HG03460 (cell line): Measurements from ENCODE around the gene CSHL1.
"Not testable (repeated sequence)": the region's sequence is repeated elsewhere in the genome, so short reads cannot be mapped to it uniquely, and the experiment has no call there.

Experiments used
- ATAC-seq: cut with Tn5 transposase; IDR thresholded peaks from one replicate; pipeline ENCODE4 v1.9.1; 2021; ENCODE audit not compliant: unreplicated experiment

Gene CSHL1

DNA sequence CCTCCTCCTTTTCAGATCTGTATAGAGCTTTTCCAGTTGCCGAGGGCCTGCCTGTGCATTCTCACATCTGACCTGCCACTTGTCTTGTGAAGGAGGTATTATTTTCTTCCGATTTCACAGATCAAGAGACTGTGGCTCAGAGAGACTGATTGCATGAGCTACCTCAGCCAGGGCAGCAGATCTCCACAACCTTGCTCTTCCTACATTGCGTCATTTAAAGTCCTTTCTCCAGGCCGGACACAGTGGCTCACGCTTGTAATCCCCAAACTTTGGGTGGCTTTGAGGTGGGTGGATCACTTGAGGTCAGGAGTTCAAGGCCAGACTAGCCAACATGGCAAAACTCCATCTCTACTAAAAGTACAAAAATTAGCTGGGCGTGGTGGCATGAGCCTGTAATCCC lies 9.0 kb upstream of the CSHL1 start:
- ATAC-seq = not testable (repeated sequence)

DNA sequence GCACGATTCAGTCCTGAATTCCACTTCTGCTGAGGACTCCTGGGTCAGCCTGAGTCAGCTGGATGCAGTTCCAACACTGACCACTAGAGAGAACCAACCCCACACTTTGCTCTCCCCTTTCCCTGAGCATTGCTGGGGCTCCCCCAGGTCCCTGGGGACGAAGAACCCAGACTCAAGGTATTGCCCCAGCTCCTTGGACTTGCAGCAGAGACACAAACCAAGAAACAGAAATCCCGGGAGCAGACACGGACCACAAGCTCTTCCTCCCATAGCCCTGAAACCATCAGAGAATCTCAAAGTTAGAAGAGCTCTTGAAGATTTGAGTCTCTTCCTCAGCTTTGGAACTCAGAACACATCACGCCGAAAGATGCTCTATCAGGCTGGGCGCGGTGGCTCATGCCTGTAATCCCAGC lies 8.3 kb upstream of the CSHL1 start:
- peak; percentile 45 for ATAC-seq

DNA sequence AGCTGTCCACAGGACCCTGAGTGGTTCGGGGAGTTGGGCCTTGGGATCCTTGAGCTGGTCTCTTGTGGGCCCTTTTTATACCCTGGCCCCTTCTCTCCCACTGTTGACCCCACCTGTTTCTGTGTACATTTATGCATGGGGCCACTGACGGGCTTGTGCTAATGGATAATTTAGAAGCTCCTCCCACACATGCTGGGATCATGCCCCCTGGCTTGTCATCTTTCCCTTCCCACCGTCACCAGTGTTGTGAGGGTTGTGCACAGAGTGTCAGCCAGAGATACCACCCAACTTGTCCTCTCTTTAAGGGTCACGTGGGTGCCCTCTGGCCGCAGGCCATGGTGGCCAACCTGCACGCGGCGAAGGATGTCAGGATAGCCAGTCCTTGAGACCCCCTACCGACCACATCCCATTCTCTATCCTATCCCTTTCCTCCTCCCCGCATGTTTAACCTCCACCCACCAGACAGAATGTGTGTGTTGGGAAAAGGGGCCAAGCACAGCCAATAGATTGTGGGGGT lies 7.8 kb upstream of the CSHL1 start, which contains the start of gene GH1:
TSS of gene GH1 (minus strand) at position 51 of the 517 bp plus-strand sequence. CDS start 63 bp downstream, outside the sequence.
- ATAC-seq = not testable (repeated sequence)

DNA sequence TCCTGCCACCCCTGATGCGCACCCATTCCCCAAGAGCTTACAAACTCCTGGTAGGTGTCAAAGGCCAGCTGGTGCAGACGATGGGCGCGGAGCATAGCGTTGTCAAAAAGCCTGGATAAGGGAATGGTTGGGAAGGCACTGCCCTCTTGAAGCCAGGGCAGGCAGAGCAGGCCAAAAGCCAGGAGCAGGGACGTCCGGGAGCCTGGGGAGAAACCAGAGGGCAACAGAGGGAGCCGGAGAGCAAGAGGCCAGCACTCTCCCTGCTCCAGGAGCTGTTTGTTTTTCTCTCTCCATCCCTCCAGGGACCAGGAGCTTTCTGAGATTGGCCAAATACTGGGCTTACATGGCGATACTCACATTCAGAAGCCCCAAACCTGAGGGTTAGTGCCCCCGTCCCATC lies 7.2 kb upstream of the CSHL1 start:
- no peak for ATAC-seq

DNA sequence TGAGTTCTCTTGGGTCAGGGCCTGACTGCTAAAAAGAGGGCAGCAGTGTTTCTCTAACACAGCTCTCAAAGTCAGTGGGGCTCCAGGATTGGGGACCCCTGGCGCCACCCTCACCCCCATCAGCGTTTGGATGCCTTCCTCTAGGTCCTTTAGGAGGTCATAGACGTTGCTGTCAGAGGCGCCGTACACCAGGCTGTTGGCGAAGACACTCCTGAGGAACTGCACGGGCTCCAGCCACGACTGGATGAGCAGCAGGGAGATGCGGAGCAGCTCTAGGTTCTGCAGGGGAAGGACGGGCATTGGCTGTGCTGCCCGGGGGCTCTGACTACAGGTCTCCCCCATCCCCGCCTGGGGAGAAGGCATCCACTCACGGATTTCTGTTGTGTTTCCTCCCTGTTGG lies 6.6 kb upstream of the CSHL1 start:
- no peak for ATAC-seq

DNA sequence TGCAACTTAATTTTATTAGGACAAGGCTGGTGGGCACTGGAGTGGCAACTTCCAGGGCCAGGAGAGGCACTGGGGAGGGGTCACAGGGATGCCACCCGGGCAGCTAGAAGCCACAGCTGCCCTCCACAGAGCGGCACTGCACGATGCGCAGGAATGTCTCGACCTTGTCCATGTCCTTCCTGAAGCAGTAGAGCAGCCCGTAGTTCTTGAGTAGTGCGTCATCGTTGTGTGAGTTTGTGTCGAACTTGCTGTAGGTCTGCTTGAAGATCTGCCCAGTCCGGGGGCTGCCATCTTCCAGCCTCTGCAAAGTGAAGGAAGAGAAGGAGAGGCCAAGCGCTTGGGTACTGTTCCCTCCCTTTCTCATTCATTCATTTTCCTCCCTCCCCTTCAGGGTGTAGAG lies 6.1 kb upstream of the CSHL1 start:
- not testable (repeated sequence) for ATAC-seq

DNA sequence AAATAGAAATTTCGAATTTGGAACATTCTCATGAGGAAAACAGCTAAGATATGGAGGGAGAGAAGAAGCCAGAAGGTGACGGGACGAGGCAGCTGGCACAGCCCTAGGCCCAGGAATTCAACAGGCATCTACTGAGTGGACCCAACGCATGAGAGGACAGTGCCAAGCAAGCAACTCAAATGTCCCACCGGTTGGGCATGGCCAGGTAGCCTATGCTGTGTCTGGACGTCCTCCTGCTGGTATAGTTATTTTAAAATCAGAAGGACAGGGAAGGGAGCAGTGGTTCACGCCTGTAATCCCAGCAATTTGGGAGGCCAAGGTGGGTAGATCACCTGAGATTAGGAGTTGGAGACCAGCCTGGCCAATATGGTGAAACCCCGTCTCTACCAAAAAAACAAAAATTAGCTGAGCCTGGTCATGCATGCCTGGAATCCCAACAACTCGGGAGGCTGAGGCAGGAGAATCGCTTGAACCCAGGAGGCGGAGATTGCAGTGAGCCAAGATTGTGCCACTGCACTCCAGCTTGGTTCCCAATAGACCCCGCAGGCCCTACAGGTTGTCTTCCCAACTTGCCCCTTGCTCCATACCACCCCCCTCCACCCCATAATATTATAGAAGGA lies 5.6 kb upstream of the CSHL1 start:
- ATAC-seq = no peak

DNA sequence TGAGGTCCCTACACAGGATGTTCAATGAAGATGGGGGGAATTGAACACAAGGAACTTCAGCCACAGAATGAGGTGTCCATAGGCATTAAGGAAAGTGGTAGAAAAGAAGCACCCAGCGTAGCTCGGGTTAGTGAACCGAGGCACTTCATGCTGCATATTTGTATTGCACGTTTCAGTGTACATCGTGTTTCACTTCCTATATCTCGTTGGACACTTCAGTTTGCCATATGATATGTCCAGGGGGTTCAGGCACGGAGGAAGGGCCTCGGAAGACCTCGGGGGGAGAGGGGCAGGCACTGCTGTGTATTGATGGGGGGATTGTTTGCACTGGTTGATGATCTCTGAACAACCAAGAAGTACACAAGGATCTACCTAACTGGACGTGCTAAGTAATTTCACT lies 4.7 kb upstream of the CSHL1 start:
- ATAC-seq = not testable (repeated sequence)

DNA sequence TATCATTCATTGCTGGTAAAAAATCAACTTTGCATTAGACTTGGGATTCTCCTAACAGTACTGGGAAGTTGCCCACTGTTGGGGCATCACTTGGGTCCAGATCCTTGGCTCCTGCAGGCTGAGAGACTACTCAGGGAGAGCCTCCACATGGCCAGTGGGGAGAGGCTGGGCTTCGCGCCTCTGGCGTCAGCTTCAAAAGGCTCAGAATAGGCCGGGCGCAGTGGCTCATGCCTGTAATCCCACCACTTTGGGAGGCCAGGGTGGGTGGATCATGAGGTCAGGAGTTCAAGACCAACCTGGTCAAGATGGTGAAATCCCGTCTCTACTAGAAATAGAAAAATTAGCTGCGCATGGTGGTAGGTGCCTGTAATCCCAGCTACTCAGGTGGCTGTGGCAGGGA lies 3.4 kb upstream of the CSHL1 start:
- ATAC-seq = no peak

DNA sequence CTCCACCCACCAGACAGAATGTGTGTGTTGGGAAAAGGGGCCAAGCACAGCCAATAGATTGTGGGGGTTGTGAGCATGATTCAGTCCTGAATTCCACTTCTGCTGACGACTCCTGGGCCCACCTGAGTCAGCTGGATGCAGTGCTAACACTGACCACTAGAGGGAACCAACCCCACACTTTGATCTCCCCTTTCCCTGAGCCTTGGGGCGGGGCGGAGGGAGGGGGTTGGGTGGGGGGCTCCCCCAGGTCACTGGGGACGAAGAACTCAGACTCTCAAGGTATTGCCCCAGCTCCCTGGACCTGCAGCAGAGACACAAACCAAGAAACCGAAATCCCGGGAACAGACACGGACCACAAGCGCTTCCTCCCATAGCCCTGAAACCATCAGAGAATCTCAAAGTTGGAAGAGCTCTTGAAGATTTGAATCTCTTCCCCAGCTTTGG lies 621 bp upstream of the CSHL1 start:
- ATAC-seq = no peak

DNA sequence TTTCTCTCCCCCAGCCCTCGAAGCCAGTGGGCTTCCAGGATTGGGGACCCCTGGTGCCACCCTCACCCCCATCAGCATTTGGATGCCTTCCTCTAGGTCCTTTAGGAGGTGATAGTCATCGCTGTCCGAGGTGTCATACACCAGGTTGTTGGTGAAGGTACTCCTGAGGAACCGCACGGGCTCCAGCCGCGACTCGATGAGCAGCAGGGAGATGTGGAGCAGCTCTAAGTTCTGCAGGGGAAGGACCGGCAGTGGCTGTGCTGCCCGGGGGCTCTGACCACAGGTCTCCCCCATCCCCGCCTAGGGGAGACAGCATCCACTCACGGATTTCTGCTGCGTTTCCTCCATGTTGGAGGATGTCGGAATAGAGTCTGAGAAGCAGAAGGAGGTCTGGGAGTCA lies 962 bp downstream of the CSHL1 start:
- ATAC-seq = no peak

DNA sequence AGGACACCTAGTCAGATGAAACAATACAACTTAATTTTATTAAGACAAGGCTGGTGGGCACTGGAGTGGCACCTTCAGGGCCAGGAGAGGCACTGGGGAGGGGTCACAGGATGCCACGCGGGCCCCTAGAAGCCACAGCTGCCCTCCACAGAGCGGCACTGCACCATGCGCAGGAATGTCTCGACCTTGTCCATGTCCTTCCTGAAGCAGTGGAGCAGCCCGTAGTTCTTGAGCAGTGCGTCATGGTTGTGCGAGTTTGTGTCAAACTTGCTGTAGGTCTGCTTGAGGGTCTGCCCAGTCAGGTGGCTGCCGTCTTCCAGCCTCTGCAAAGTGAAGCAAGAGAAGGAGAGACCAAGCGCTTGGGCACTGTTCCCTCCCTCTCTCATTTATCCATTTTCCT lies 1.5 kb downstream of the CSHL1 start:
- ATAC-seq = not testable (repeated sequence)

DNA sequence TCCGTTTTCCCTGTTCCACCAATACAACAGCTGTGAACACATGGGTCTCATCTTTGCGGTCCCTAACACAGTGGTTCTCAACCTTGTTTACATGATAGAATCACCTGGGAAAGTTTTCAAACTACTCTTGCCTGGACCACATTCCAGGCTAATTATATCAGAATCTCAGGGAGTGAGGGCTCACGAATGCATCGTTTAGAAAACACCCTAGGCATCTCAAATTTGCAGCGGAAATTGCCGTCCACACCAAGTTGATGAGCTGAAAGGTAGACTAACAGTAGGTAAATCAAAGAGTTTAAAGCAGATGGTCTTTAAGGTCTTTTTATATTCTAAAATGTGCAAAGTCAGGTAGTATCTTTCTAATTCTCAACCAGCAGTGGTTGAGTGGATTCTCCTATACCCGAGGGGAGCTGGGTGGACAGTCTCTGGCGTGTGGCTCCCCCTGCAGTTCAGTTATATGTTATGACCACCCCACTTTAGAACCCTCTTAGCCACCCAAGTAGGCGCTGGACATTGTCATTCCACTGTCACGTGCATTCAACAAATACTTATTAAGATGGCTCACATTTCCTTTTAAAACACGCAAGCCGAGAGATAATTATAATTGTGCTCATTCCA lies 3.8 kb downstream of the CSHL1 start:
- not testable (repeated sequence) for ATAC-seq

DNA sequence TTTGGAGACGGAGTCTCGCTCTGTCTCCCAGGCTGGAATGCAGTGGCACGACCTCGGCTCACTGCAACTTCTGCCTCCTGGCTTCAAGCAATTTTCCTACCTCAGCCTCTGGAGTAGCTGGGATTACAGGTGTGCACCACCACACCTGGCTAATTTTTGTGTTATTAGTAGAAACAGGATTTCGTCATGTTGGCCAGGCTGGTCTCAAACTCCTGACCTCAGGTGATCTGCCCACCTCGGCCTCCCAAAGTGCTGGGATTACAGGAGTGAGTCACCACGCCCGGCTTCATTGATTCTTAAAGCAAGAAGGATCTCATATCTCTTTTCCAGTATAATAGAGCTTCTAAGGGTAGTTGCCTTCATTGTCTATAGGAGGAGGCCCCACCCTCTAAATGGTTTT lies 6.3 kb downstream of the CSHL1 start:
- not testable (repeated sequence) for ATAC-seq

DNA sequence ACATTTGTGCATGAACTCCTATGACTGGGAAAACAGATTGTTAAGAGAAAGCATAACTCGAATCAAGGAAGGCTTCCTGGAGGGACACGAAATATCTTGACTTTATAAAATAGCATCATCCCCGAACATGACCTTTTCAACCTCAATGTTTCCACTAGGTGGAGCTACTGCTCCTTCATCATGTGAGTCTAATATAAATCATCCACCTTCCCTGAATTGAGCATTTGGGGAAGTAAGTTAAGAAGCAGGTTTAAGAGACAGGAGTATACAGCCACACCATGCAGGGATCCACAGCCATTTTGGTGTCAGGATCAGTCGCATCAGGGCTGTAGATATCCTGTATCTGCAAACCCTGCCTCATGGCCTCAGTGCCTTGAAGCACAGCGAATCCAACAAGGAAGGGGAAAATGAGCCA lies 7.3 kb downstream of the CSHL1 start:
- not testable (repeated sequence) for ATAC-seq

DNA sequence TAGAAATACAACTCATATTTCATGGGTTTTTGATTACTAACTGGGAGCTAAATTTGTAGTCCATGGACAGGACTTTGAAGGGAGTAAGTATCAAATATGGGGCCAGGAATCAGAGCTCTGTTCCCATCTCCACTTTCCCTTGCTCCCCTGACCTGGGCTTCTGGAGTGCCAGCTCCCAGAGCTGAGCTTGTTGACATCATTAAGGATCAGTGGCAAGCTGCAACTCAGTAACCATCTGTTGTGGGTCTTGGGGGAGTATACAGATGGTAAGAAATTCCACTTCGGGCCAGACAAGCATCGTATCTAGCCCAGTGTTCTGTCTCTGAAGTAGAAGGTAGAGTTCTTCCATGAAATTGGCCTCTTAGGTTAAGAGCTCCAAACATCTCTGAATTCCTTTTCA lies 9.1 kb downstream of the CSHL1 start:
- not testable (repeated sequence) for ATAC-seq

DNA sequence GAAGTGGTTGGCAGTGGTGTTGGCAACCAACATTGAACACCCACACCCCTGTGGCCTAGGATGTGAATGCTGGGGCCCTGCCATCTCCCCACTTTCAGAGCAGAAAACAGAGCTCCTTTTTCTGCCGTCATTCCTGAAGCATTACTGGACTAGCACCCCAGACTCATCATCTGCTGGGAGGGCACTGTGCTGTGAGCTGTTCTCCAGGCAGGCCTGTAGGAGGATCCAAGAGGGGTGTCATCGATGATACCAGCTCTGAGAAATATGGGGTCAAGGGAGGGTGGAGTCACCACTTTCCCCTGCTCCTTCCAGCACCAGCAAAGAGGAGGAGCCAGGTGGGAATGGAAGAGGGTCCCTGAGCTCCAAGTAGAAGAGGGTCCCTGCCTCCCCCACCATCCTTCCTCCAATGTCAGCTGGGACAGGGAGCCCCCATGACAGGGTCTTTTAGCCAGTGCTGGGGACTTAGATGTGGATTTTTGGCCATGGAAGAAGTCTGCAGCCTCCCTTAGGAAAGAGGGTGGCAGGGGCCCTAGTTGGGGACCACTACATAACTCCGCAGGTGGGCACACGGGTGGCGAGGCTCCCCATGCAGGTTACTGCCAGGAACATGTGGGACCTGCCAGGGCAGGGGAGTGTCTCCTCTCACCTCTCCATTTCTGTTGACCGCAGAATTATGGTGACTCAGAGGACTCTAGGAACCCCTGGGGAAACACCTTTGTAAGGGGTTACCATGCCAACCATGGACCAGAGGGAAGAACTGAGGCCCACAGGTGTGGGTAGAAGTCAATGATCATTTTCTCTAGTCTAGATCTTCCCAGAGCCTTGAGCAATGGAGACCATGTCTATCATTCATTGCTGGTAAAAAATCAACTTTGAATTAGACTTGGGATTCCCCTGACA lies 11.9 kb downstream of the CSHL1 start:
- ATAC-seq = not testable (repeated sequence)

DNA sequence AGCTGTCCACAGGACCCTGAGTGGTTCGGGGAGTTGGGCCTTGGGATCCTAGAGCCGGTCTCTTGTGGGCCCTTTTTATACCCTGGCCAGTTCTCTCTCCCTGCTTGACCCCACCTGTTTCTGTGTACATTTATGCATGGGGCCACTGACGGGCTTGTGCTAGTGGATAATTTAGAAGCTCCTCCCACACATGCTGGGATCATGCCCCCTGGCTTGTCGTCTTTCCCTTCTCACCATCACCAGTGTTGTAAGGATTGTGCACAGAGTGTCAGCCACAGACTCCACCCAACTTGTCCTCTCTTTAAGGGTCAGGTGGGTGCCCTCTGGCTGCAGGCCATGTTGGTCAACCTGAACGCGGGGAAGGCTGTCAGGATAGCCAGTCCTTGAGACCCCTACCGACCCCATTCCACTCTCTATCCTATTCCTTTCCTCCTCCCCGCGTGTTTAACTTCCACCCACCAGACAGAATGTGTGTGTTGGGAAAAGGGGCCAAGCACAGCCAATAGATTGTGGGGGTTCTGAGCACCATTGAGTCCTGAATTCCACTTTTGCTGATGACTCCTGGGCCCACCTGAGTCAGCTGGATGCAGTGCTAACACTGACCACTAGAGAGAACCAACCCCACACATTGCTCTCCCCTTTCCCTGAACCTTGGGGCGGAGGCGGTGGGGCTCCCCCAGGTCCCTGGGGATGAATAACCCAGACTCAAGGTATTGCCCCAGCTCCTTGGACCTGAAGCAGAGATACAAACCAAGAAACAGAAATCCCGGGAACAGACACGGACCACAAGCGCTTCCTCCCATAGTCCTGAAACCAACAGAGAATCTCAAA lies 14.3 kb downstream of the CSHL1 start, which contains the start of gene CSH1:
TSS of gene CSH1 (minus strand) at position 51 of the 831 bp plus-strand sequence. CDS start 63 bp downstream, outside the sequence.
- not testable (repeated sequence) for ATAC-seq

DNA sequence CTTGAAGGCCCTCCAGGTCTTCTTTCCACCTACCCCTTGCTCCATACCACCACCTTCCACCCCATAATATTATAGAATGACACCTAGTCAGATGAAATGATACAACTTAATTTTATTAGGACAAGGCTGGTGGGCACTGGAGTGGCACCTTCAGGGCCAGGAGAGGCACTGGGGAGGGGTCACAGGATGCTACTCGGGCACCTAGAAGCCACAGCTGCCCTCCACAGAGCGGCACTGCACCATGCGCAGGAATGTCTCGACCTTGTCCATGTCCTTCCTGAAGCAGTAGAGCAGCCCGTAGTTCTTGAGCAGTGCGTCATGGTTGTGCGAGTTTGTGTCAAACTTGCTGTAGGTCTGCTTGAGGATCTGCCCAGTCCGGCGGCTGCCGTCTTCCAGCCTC lies 16.2 kb downstream of the CSHL1 start:
- ATAC-seq = not testable (repeated sequence)

DNA sequence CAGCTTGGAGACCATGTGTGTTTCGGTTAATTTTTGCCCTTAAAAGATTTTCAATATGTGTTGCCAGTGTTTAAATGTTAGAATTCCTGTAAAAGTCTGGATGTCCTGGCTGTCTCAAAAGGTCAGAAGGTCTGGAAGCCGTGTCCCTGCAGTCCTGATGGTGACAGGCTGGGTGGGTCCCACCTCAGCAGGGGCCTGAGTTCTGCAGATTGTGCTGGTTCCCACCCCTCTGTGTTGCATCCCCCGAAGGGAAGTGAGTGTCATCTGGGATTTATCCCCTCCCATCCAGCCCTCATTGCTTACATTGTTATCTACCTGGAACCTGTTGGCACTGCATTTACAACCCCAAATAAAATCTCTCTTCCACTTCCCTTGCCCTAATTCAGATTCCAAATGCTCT lies 17.0 kb downstream of the CSHL1 start:
- not testable (repeated sequence) for ATAC-seq
